Stimulated activated CD4-positive, alpha-beta T cell treated with anti-CD3 and anti-CD28 coated beads, Interleukin-2, amount 100 ng/mL, for 24 hours (primary cell): ENCODE data around the gene PPIL6.

ENCODE experiments used
- DNase-seq, 2 donors: peaks; one replicate each; pipeline ENCODE4 v3.0.0-alpha.2; 2020

Gene PPIL6

GRCh38 chr6:109440331-109441068 lies at the start of gene PPIL6, which contains the start of gene SMPD2:
Gene PPIL6 (minus strand): TSS chr6:109440628. CDS start chr6:109440590, 38 bp downstream.
Gene SMPD2 (plus strand): TSS chr6:109440724. CDS start chr6:109441122, 398 bp downstream.
- DNase-seq, result peak; percentile 78 to 82

GRCh38 chr6:109488001-109488400 lies 47.6 kb upstream of the PPIL6 start:
- DNase-seq, result no peak

GRCh38 chr6:109486068-109486467 lies 45.6 kb upstream of the PPIL6 start:
- DNase-seq, result no peak

GRCh38 chr6:109485266-109485935 lies 45.0 kb upstream of the PPIL6 start:
- no peak for DNase-seq

GRCh38 chr6:109484122-109484521 lies 43.7 kb upstream of the PPIL6 start:
- DNase-seq, result no peak

- DNase-seq, result no peak
Observed at GRCh38 chr6:109483735-109484057, 43.3 kb upstream of the PPIL6 start.

- DNase-seq, result peak; percentile 89 to 90
Observed at GRCh38 chr6:109482905-109483734, 42.7 kb upstream of the PPIL6 start, which contains the start of gene ZBTB24. Gene ZBTB24 (minus strand): TSS chr6:109483219. CDS start chr6:109482026, 1,193 bp downstream.

- DNase-seq, result no peak
Observed at GRCh38 chr6:109480993-109481480, 40.6 kb upstream of the PPIL6 start.

- DNase-seq, result no peak
Observed at GRCh38 chr6:109478841-109479624, 38.6 kb upstream of the PPIL6 start.

GRCh38 chr6:109478222-109478805 lies 37.9 kb upstream of the PPIL6 start:
- no peak for DNase-seq

GRCh38 chr6:109477725-109478124 lies 37.3 kb upstream of the PPIL6 start:
- DNase-seq, result no peak

- no peak for DNase-seq
Observed at GRCh38 chr6:109477184-109477583, 36.8 kb upstream of the PPIL6 start.

- DNase-seq, result no peak
Observed at GRCh38 chr6:109475625-109476024, 35.2 kb upstream of the PPIL6 start.

- no peak for DNase-seq
Observed at GRCh38 chr6:109474995-109475394, 34.6 kb upstream of the PPIL6 start.

- peak in 1 of 2 donors; percentile 13 for DNase-seq
Observed at GRCh38 chr6:109473120-109473519, 32.7 kb upstream of the PPIL6 start.

GRCh38 chr6:109472132-109472995 lies 31.9 kb upstream of the PPIL6 start:
- DNase-seq, result peak in 1 of 2 donors; percentile 14

- DNase-seq, result peak in 1 of 2 donors; percentile 6
Observed at GRCh38 chr6:109471105-109471810, 30.8 kb upstream of the PPIL6 start.

GRCh38 chr6:109469591-109470189 lies 29.3 kb upstream of the PPIL6 start:
- peak in 1 of 2 donors; percentile 13 for DNase-seq

GRCh38 chr6:109467696-109468095 lies 27.3 kb upstream of the PPIL6 start:
- peak in 1 of 2 donors; percentile 4 for DNase-seq
